A549 (cell line): ENCODE data around the gene FGD2. TPM values are rescaled to one million over a fixed set of nuclear protein-coding genes. Genes with fewer than 3 reads are reported as not detected.

Source experiments
- ATAC-seq, 2 experiments: fragments of 200-7000 bp in 1 of 2; fragments of >200 bp in 1 of 2; cut with Nextera tagmentation in 1 of 2; cut with Tn5 transposase in 1 of 2; 3 replicates each; pipeline versions ENCODE4 v1.8.0 to v1.9.1; 2018 to 2020; ENCODE audit warnings: mild to moderate bottlenecking in 1 of 2, moderate library complexity in 1 of 2
- CTCF ChIA-PET: fragments of 300-600 bp; sonication (Branson Sonifier 250); formaldehyde crosslinking; extraction: SDS; loops from one replicate; lab custom pipeline; 2021; ENCODE audit warnings: antibody characterized with exemption, inconsistent platforms; lab: Yijun Ruan, JAX
- POLR2A ChIA-PET: fragments of 350-600 bp; formaldehyde crosslinking; extraction: SDS; loops from one replicate; lab custom pipeline; 2021; ENCODE audit warnings: antibody characterized with exemption, inconsistent platforms; lab: Yijun Ruan, JAX
- DNase-seq, 2 experiments: peaks; one replicate each; pipeline versions ENCODE4 v3.0.0 to v3.0.0-alpha.2; 2011 to 2016; ENCODE audit warnings: low read depth in 1 of 2, low spot score in 1 of 2
- FAIRE-seq: peaks from 2 replicates; lab custom pipeline; 2011; peaks lifted over from hg19 to GRCh38; lab: Jason Lieb, UNC
- H3K27ac ChIP-seq, 2 experiments: fragments of >200 bp; sonication (Bioruptor Twin); formaldehyde crosslinking; 3 replicates each; pipeline ENCODE4 v1.5.1; 2016 to 2017
- H3K4me1 ChIP-seq: fragments of >200 bp; sonication (Bioruptor Twin); formaldehyde crosslinking; 3 replicates; pipeline ENCODE4 v1.6.1; 2016
- H3K4me2 ChIP-seq: fragments of >200 bp; sonication (Bioruptor Twin); formaldehyde crosslinking; 3 replicates; pipeline ENCODE4 v1.6.1; 2016
- H3K4me3 ChIP-seq: fragments of >200 bp; sonication (Bioruptor Twin); formaldehyde crosslinking; 3 replicates; pipeline ENCODE4 v1.5.1; 2016
- H3K9me3 ChIP-seq: fragments of >200 bp; sonication (Bioruptor Twin); formaldehyde crosslinking; 3 replicates; pipeline ENCODE4 v1.6.1; 2016
- EHF ChIP-seq: fragments of 250-450 bp; sonication (Bioruptor Pico); IDR thresholded peaks from 2 replicates; pipeline ENCODE4 v1.5.0; 2020; ENCODE audit warnings: mild to moderate bottlenecking
- EHMT2 ChIP-seq: fragments of 200-600 bp; sonication (generic); IDR thresholded peaks from 2 replicates; pipeline ENCODE4 v1.6.1; 2016; ENCODE audit warnings: antibody characterized with exemption, low read depth, mild to moderate bottlenecking, moderate library complexity
- FOSL2 ChIP-seq, 2 experiments: fragments of 450-650 bp in 1 of 2; fragments of >200 bp in 1 of 2; sonication (Bioruptor Twin) in 1 of 2; formaldehyde crosslinking; IDR thresholded peaks; 2 replicates each; pipeline versions ENCODE4 v1.5.0 to v1.6.1; 2016 to 2020; ENCODE audit warnings: mild to moderate bottlenecking in 1 of 2, moderate library complexity in 1 of 2
- HEYL ChIP-seq: fragments of 250-450 bp; sonication (Bioruptor Pico); IDR thresholded peaks from 2 replicates; pipeline ENCODE4 v1.8.0; 2021; ENCODE audit warnings: mild to moderate bottlenecking, moderate library complexity
- KDM1A ChIP-seq: fragments of 200-600 bp; sonication (generic); IDR thresholded peaks from 2 replicates; pipeline ENCODE4 v1.6.1; 2016; ENCODE audit warnings: low read depth, mild to moderate bottlenecking
- KDM5A ChIP-seq: fragments of 200-600 bp; sonication (generic); IDR thresholded peaks from 2 replicates; pipeline ENCODE4 v1.6.1; 2016; ENCODE audit warnings: antibody characterized with exemption, mild to moderate bottlenecking
- MAFK ChIP-seq: fragments of 450-650 bp; IDR thresholded peaks from 2 replicates; pipeline ENCODE4 v1.6.1; 2014; ENCODE audit not compliant: partially characterized antibody
- ZC3H11A ChIP-seq: fragments of 450-650 bp; IDR thresholded peaks from 2 replicates; pipeline ENCODE4 v1.6.1; 2014; ENCODE audit warnings: antibody characterized with exemption, mild to moderate bottlenecking
- WGBS: methylation state at CpG from one replicate; pipeline ENCODE4 v1.1.6; 2017; ENCODE audit errors: missing lambda C conversion rate; 5-methylcytosine and 5-hydroxymethylcytosine counted together
- polyA plus RNA-seq, 4 experiments: library from polyadenylated mRNA; depleted of rRNA in 3 of 4; stranded (reverse); fragments of >200 nt; fragmentation: RNase III in 1 of 4; extraction: RNeasy Plus Mini Kit Qiagen cat#74134 plus additional on column Dnase treatment in 1 of 4; gene quantifications; 2 replicates in 3 of 4; 3 replicates in 1 of 4; pipeline ENCODE4 v1.2.3, GENCODE V29; 2011 to 2017
- TF ChIP-seq, protein P1 (sequence below): IDR thresholded peaks from 2 replicates; pipeline ENCODE4 v1.6.1; 2012; ENCODE audit warnings: low read depth, borderline replicate concordance
- TF ChIP-seq, protein P2 (sequence below): fragments of 250-450 bp; sonication (Bioruptor Pico); IDR thresholded peaks from 2 replicates; pipeline ENCODE4 v1.5.0; 2020; ENCODE audit warnings: low read depth, mild to moderate bottlenecking, moderate library complexity
- TF ChIP-seq, protein P3 (sequence below): fragments of 200-600 bp; sonication (generic); IDR thresholded peaks from 2 replicates; pipeline ENCODE4 v1.6.1; 2016; ENCODE audit warnings: antibody characterized with exemption, mild to moderate bottlenecking, moderate library complexity

Gene FGD2
- polyA plus RNA-seq, 2 of the 4 experiments (the other 2 are of a cell fraction): not detected

DNA sequence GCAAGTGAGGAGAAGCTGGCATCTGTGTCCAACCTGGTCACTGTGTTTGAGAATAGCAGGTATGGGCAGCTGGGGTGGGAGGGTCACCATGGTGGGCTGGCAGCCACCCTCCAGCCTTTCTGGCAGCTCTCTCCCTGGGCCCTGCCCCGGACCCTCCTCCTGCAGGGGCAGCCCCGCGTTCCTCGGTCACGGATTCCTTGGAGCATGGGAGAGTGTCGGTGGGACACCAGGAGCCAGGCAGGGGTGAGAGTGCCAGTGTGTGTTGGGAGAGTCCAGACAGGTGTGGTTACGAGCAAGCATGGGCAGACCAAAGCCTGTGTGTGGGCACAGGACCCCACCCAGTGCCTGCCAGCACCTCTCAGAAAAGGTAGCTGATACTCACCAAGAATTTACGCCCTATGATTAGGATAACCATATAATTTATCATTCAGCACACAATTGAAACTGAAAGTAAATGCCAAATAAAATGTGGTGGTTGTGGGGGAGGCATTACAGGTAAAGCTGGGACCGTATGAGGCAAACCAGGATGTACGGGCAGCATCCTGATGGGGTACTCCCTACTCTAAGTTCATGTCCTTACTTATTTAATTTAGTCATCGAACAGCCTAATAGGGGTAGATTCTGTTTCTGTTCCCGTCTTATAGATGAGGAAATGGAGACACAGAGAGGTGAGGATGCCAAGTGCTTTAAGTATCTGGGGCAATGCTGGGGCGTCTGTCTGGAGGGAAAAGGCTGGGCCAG is 542 bp downstream of the FGD2 start:
- Histone ChIP-seq H3K4me3 (no peak overlapping the region), H3K4me2 (no peak overlapping the region), H3K9me3 (no peaks in the 10 kb centered on the region), H3K27ac (no peak overlapping the region), H3K4me1 (no peaks in the 10 kb centered on the region)
- ChIA-PET CTCF (interaction anchor here (1.8 to 3.6 kb wide), 2 partner anchors 12 to 246 kb away, joined by 5 to 26 read pairs; no protein-coding TSS in a partner anchor), POLR2A (no interaction called here)
- TF ChIP-seq EHMT2 (no peak), KDM1A (no peak), EHF (no peak), FOSL2 (IDR thresholded peaks at IDR 0.05) (no peak), FOSL2 (CRISPR knock-in tag; IDR thresholded peaks at IDR 0.05) (no peak)
- TF ChIP-seq, protein P1, sequence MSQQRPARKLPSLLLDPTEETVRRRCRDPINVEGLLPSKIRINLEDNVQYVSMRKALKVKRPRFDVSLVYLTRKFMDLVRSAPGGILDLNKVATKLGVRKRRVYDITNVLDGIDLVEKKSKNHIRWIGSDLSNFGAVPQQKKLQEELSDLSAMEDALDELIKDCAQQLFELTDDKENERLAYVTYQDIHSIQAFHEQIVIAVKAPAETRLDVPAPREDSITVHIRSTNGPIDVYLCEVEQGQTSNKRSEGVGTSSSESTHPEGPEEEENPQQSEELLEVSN: no peak
- TF ChIP-seq, protein P2, sequence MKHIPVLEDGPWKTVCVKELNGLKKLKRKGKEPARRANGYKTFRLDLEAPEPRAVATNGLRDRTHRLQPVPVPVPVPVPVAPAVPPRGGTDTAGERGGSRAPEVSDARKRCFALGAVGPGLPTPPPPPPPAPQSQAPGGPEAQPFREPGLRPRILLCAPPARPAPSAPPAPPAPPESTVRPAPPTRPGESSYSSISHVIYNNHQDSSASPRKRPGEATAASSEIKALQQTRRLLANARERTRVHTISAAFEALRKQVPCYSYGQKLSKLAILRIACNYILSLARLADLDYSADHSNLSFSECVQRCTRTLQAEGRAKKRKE: no peak
- DNase-seq (no peak), ATAC-seq (no peak), FAIRE-seq (no peak)
- 81% methylated on average over 10 of the region's 13 CpGs for WGBS

DNA sequence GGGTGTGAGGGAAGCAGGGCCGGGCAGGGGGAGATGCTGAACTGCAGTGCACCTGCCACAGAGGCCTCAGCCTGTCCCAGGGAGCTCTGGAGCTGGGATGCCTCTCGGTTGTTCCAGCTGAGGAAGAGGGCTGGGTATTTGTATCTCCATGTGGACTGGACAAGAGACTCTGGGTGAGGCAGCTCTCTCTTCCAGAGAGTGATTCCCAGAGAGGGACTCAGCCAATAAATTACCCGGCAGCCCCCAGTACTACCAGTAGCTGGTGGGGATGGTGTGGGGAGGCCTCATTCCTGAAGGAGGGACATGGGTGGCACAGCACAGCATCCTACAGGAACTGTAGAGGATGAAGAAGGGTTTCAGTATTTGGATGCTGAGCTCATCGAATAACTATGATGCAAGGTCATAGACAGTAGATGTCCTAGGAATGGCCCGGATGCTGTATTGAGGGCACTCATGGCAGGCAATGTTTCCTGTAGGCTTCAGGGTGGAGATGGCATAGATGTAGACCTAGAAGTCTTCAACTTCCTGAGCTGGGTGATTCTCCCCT is 1.4 kb downstream of the FGD2 start:
- Histone ChIP-seq H3K9me3 (no peaks in the 10 kb centered on the region), H3K4me3 (no peak overlapping the region), H3K4me2 (no peak overlapping the region), H3K27ac (no peak overlapping the region), H3K4me1 (no peaks in the 10 kb centered on the region)
- ChIA-PET CTCF (interaction anchor here (0.9 to 3.6 kb wide), 5 partner anchors 12 to 247 kb away, joined by 3 to 26 read pairs (median 5); no protein-coding TSS in a partner anchor), POLR2A (interaction anchor here (1.2 kb wide), 1 partner anchor 21 kb away, joined by 3 read pairs; the partner anchor contains the start of gene MTCH1)
- DNase-seq: no peak
- WGBS: 59% methylated on average over 5 of the region's 5 CpGs
- no peak for TF ChIP-seq HEYL (CRISPR knock-in tag)
- TF ChIP-seq MAFK: peak; percentile 11
- no peak for TF ChIP-seq ZC3H11A
- no peak for ATAC-seq
- FAIRE-seq: no peak

DNA sequence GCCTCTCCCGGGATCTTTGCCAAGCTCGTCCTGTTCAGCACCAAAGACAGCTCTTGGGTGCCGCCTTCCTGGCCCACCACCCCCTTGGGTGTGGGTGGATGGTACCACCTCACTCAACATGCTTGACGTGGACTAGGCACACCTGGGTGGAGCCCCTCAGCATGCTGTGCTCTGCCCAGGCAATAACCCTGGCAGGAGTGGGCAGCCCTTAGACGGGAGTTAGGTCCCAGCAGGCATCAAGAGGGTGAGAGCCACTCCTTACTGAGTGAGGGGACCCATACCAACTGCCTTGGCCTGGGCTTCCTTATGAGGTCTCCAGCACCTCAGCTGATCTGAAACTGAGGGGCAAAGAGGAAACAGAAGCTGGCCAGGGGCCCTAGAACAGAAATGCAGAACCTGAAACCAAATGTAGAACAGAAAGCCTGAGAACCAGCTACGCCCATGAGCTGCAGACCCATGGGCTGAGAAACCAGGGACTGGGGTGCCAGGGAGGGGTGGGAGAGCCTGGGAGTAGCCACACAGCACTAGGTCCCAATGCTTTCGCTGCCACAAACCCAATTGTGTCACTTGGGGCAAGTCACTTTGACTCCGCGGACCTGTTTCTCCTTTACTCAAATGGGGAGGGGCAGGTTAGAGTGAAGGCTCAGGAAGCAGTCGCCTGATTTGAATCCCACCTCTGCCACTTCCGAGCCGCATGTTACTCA is 2.0 kb downstream of the FGD2 start:
- H3K4me1 ChIP-seq: no peaks in the 10 kb centered on the region
- no peak overlapping the region for H3K27ac ChIP-seq
- H3K4me3 ChIP-seq: no peak overlapping the region
- DNase-seq (no peak), ATAC-seq (no peak), FAIRE-seq (no peak)
- ChIA-PET POLR2A (interaction anchor here (1.2 kb wide), 1 partner anchor 22 kb away, joined by 3 read pairs; the partner anchor contains the start of gene MTCH1), CTCF (interaction anchor here (0.9 to 3.6 kb wide), 5 partner anchors 11 to 248 kb away, joined by 3 to 26 read pairs (median 5); no protein-coding TSS in a partner anchor)
- WGBS: 66% methylated on average over 12 of the region's 12 CpGs
- no peaks in the 10 kb centered on the region for H3K9me3 ChIP-seq
- TF ChIP-seq KDM5A: no peak
- TF ChIP-seq, protein P3, sequence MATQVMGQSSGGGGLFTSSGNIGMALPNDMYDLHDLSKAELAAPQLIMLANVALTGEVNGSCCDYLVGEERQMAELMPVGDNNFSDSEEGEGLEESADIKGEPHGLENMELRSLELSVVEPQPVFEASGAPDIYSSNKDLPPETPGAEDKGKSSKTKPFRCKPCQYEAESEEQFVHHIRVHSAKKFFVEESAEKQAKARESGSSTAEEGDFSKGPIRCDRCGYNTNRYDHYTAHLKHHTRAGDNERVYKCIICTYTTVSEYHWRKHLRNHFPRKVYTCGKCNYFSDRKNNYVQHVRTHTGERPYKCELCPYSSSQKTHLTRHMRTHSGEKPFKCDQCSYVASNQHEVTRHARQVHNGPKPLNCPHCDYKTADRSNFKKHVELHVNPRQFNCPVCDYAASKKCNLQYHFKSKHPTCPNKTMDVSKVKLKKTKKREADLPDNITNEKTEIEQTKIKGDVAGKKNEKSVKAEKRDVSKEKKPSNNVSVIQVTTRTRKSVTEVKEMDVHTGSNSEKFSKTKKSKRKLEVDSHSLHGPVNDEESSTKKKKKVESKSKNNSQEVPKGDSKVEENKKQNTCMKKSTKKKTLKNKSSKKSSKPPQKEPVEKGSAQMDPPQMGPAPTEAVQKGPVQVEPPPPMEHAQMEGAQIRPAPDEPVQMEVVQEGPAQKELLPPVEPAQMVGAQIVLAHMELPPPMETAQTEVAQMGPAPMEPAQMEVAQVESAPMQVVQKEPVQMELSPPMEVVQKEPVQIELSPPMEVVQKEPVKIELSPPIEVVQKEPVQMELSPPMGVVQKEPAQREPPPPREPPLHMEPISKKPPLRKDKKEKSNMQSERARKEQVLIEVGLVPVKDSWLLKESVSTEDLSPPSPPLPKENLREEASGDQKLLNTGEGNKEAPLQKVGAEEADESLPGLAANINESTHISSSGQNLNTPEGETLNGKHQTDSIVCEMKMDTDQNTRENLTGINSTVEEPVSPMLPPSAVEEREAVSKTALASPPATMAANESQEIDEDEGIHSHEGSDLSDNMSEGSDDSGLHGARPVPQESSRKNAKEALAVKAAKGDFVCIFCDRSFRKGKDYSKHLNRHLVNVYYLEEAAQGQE: peak; percentile 54; the same call in 1 of the 2 replicates
- no peak overlapping the region for H3K4me2 ChIP-seq
